ENCODE data around the gene KRT1. TPM values are rescaled to one million over a fixed set of nuclear protein-coding genes. Genes with fewer than 3 reads are reported as not detected.

KRT1 gene
- total and polyA plus RNA-seq, 4 donors = 0.17 to 2.1 (median 0.48) TPM

- no peaks in the 10 kb centered on the region for H3K36me3 ChIP-seq (ENCODE audit: control insufficient read depth, insufficient read depth, low read length)
- DNase-seq (ENCODE audit: low read depth in 4 of 6, low spot score in 6 of 6) = no peak
- no peak overlapping the region for H3K27ac ChIP-seq (ENCODE audit: low read depth, low read length)
- no peak overlapping the region for H3K4me3 ChIP-seq (ENCODE audit: low read depth, low read length)
- peaks cover 4% of the 10 kb centered on the region for H3K27me3 ChIP-seq (ENCODE audit: control insufficient read depth, insufficient read depth, low read length)
- WGBS (ENCODE audit: insufficient coverage) = 60% methylated on average over 2 of the region's 2 CpGs
- H3K4me1 ChIP-seq (ENCODE audit: control insufficient read depth, insufficient read depth, low read length) = peaks cover 37% of the 10 kb centered on the region
- H3K9me3 ChIP-seq (ENCODE audit: control insufficient read depth, insufficient read depth, low read length) = no peaks in the 10 kb centered on the region
These were observed 11.6 kb upstream of the KRT1 start for GRCh38 chr12:52691841-52692150.

DNA sequence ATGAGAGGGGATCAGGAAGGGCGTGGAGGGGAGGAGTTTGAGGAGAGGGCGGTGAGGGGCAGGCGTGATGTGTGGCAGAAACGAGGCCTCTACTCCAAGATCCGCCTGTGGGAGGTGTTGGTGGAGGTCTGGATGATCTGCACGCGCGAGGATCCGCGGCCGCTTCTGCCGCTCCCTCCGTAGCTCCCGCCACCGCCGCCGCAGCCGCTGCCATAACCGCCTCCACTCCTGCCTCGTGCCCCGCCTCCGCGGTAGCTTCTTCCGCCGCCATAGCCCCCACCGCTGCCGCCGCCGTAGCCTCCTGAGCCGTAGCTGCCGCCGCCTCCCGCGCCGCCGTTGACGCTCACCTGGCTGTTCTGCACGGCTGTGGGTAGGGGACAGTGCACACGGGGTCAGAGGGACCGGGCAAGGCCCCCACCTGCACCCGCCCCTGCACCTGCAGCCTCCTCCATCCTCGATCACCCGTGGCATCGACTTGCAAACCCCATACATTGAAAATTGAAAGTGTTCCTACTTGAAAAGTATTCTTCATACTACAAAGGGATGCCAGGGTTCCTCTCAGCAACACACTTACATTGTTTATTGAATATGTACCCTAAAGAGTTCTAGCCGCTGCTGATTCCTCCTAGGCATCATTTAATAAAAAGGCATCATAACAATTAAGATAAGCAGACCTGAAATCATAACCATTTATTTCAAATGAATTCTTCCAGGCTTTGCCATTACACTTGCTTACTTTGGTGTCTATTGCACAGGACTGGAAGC, 11.1 kb upstream of the KRT1 start:
- peak in 2 of 6 donors; percentile 64 to 87 for DNase-seq (ENCODE audit: low read depth in 4 of 6, low spot score in 6 of 6)

DNA sequence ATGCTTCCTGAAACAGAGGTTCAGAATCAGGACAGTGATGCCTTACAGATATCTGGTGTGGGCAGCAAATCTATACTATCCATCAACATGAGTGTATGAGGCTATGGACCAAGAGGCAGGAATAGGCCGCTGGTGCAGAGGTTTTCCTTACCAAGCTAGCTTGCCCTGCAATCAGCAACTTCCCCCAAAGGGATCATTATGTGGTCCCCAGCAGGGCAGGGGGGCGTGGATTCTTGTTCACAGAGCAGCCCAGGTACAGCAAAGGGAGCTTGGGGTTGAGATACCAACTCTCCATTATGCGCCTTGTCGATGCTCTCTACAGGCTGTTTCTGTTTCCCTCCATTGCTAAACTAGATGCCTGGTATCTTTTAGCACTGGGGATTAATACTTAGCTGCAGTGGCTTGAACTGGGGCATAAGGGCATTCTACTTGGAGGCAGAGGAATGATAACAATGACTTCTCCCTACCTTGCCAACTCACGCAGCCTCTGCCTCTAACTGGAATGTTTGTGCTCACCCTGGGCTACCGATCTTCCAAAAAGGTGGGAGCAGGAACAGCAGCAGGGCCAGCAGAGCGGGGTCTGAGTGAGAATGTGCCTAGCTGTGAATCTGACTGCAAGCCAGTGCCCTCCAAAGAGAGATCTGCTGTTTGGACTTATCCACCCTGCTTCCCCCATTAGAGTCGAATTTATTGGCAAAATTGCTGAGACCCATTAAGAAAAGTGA, 10.3 kb upstream of the KRT1 start:
- Histone ChIP-seq H3K27ac (ENCODE audit: low read depth, low read length) (peak overlapping the region; percentile 48), H3K4me1 (ENCODE audit: control insufficient read depth, insufficient read depth, low read length) (peaks cover 33% of the 10 kb centered on the region), H3K9me3 (ENCODE audit: control insufficient read depth, insufficient read depth, low read length) (no peaks in the 10 kb centered on the region), H3K4me3 (ENCODE audit: low read depth, low read length) (peak overlapping the region; percentile 46), H3K27me3 (ENCODE audit: control insufficient read depth, insufficient read depth, low read length) (peaks cover 4% of the 10 kb centered on the region), H3K36me3 (ENCODE audit: control insufficient read depth, insufficient read depth, low read length) (no peaks in the 10 kb centered on the region)
- WGBS (ENCODE audit: insufficient coverage) = 61% methylated on average over 4 of the region's 8 CpGs
- DNase-seq (ENCODE audit: low read depth in 4 of 6, low spot score in 6 of 6) = no peak

More for the DNA sequence above, 11.1 kb upstream of the KRT1 start:
- Histone ChIP-seq H3K4me3 (ENCODE audit: low read depth, low read length) (peak overlapping the region; percentile 46), H3K9me3 (ENCODE audit: control insufficient read depth, insufficient read depth, low read length) (no peaks in the 10 kb centered on the region), H3K27ac (ENCODE audit: low read depth, low read length) (peak overlapping the region; percentile 48), H3K27me3 (ENCODE audit: control insufficient read depth, insufficient read depth, low read length) (peaks cover 4% of the 10 kb centered on the region), H3K4me1 (ENCODE audit: control insufficient read depth, insufficient read depth, low read length) (peaks cover 36% of the 10 kb centered on the region), H3K36me3 (ENCODE audit: control insufficient read depth, insufficient read depth, low read length) (no peaks in the 10 kb centered on the region)
- 2% methylated on average over 45 of the region's 45 CpGs for WGBS (ENCODE audit: insufficient coverage)

DNA sequence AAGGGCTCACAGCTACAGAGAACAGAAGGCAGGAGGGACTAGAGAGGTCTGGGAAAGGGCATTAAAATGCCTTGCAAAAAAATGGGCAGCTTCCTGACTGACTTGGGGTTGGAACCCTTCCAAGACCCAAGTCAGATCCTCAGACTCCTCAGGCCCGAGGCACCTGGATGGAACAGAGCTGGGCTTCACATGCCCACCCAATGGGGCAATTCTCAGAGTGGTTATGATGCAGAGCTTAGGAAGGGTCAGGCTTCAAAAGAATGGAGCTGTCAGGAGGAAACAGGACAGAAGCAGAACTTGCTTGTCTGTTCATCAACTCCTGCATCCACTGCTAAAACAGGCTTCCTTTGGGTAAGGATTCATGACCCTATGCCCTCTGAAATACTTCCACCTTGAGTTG, 9.7 kb upstream of the KRT1 start:
- Histone ChIP-seq H3K27ac (ENCODE audit: low read depth, low read length) (no peak overlapping the region), H3K27me3 (ENCODE audit: control insufficient read depth, insufficient read depth, low read length) (peaks cover 4% of the 10 kb centered on the region), H3K36me3 (ENCODE audit: control insufficient read depth, insufficient read depth, low read length) (no peaks in the 10 kb centered on the region), H3K4me3 (ENCODE audit: low read depth, low read length) (no peak overlapping the region), H3K9me3 (ENCODE audit: control insufficient read depth, insufficient read depth, low read length) (no peaks in the 10 kb centered on the region), H3K4me1 (ENCODE audit: control insufficient read depth, insufficient read depth, low read length) (peaks cover 33% of the 10 kb centered on the region)
- no peak for DNase-seq (ENCODE audit: low read depth in 4 of 6, low spot score in 6 of 6)
- 83% methylated on average over 1 of the region's 1 CpG for WGBS (ENCODE audit: insufficient coverage)

GRCh38 chr12:52689239-52689638, 9.0 kb upstream of the KRT1 start:
- no peaks in the 10 kb centered on the region for H3K36me3 ChIP-seq (ENCODE audit: control insufficient read depth, insufficient read depth, low read length)
- H3K27ac ChIP-seq (ENCODE audit: low read depth, low read length) = no peak overlapping the region
- DNase-seq (ENCODE audit: low read depth in 4 of 6, low spot score in 6 of 6) = no peak
- H3K27me3 ChIP-seq (ENCODE audit: control insufficient read depth, insufficient read depth, low read length) = peaks cover 4% of the 10 kb centered on the region
- no peak overlapping the region for H3K4me3 ChIP-seq (ENCODE audit: low read depth, low read length)
- no peaks in the 10 kb centered on the region for H3K9me3 ChIP-seq (ENCODE audit: control insufficient read depth, insufficient read depth, low read length)
- peaks cover 26% of the 10 kb centered on the region for H3K4me1 ChIP-seq (ENCODE audit: control insufficient read depth, insufficient read depth, low read length)

GRCh38 chr12:52688481-52688880, 8.3 kb upstream of the KRT1 start:
- no peaks in the 10 kb centered on the region for H3K36me3 ChIP-seq (ENCODE audit: control insufficient read depth, insufficient read depth, low read length)
- no peak for DNase-seq (ENCODE audit: low read depth in 4 of 6, low spot score in 6 of 6)
- H3K4me1 ChIP-seq (ENCODE audit: control insufficient read depth, insufficient read depth, low read length) = peaks cover 26% of the 10 kb centered on the region
- no peak overlapping the region for H3K4me3 ChIP-seq (ENCODE audit: low read depth, low read length)
- H3K9me3 ChIP-seq (ENCODE audit: control insufficient read depth, insufficient read depth, low read length) = no peaks in the 10 kb centered on the region
- H3K27ac ChIP-seq (ENCODE audit: low read depth, low read length) = no peak overlapping the region
- WGBS (ENCODE audit: insufficient coverage) = 67% methylated on average over 1 of the region's 2 CpGs
- peaks cover 4% of the 10 kb centered on the region for H3K27me3 ChIP-seq (ENCODE audit: control insufficient read depth, insufficient read depth, low read length)

DNA sequence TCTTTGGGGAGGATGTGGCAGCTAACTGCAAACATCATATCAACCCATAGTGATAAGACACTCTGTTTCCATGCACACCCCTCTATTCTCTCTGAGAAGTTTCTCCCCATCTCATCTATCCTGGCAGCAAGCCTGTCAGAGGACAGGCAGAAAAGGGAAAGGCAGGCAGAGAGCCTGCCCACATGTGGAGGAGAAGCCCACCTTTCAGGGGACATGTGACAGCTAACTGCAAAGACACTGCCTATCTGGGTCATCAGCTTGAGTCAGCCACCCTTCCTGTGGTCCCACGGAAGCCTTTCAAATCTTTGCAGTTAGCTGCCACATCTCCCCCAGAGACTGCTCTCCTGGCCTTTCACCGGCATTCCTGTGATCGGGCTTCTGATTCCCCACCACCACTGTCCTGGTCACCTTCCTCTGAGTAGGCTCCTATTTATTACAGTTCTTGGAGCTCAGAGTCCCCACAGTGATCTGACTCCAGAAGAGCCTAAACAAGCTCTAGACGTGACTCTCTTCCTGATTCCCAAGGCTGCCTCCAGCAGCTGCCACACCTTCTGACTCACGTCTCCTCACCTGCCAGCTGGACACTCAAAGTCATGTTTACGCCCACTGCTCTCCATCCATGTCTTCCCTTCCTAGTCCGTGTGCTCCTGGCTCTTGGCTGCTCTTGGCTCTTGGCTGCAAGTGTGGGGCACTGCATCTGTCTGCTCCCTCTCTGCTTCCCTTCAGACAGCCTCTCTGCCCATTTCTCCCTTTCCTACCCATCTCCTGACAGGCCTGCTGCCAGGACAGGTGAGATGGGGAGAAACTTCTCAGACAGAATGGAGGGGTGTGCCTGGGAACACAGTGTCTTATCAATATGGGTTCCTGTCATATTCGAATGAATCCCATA, 7.5 kb upstream of the KRT1 start:
- DNase-seq (ENCODE audit: low read depth in 4 of 6, low spot score in 6 of 6) = no peak
- Histone ChIP-seq H3K27ac (ENCODE audit: low read depth, low read length) (no peak overlapping the region), H3K4me1 (ENCODE audit: control insufficient read depth, insufficient read depth, low read length) (peaks cover 24% of the 10 kb centered on the region), H3K27me3 (ENCODE audit: control insufficient read depth, insufficient read depth, low read length) (peaks cover 4% of the 10 kb centered on the region), H3K9me3 (ENCODE audit: control insufficient read depth, insufficient read depth, low read length) (no peaks in the 10 kb centered on the region), H3K36me3 (ENCODE audit: control insufficient read depth, insufficient read depth, low read length) (no peaks in the 10 kb centered on the region), H3K4me3 (ENCODE audit: low read depth, low read length) (no peak overlapping the region)
- WGBS (ENCODE audit: insufficient coverage) = 88% methylated on average over 7 of the region's 8 CpGs

GRCh38 chr12:52686756-52687487, 6.7 kb upstream of the KRT1 start:
- peaks cover 4% of the 10 kb centered on the region for H3K27me3 ChIP-seq (ENCODE audit: control insufficient read depth, insufficient read depth, low read length)
- no peak for DNase-seq (ENCODE audit: low read depth in 4 of 6, low spot score in 6 of 6)

GRCh38 chr12:52686063-52686462, 5.9 kb upstream of the KRT1 start:
- H3K36me3 ChIP-seq (ENCODE audit: control insufficient read depth, insufficient read depth, low read length) = no peaks in the 10 kb centered on the region
- H3K27me3 ChIP-seq (ENCODE audit: control insufficient read depth, insufficient read depth, low read length) = no peaks in the 10 kb centered on the region
- no peaks in the 10 kb centered on the region for H3K9me3 ChIP-seq (ENCODE audit: control insufficient read depth, insufficient read depth, low read length)
- no peak overlapping the region for H3K27ac ChIP-seq (ENCODE audit: low read depth, low read length)
- DNase-seq (ENCODE audit: low read depth in 4 of 6, low spot score in 6 of 6) = no peak
- WGBS (ENCODE audit: insufficient coverage) = 92% methylated on average over 2 of the region's 3 CpGs
- H3K4me1 ChIP-seq (ENCODE audit: control insufficient read depth, insufficient read depth, low read length) = peaks cover 8% of the 10 kb centered on the region
- H3K4me3 ChIP-seq (ENCODE audit: low read depth, low read length) = no peak overlapping the region

More at GRCh38 chr12:52686756-52687487, 6.7 kb upstream of the KRT1 start:
- 75% methylated on average over 2 of the region's 9 CpGs for WGBS (ENCODE audit: insufficient coverage)
- H3K9me3 ChIP-seq (ENCODE audit: control insufficient read depth, insufficient read depth, low read length) = no peaks in the 10 kb centered on the region
- peaks cover 17% of the 10 kb centered on the region for H3K4me1 ChIP-seq (ENCODE audit: control insufficient read depth, insufficient read depth, low read length)
- no peak overlapping the region for H3K27ac ChIP-seq (ENCODE audit: low read depth, low read length)
- H3K36me3 ChIP-seq (ENCODE audit: control insufficient read depth, insufficient read depth, low read length) = no peaks in the 10 kb centered on the region
- no peak overlapping the region for H3K4me3 ChIP-seq (ENCODE audit: low read depth, low read length)

All from spinal cord (tissue), 10 donors.